Mononuclear cell (primary cell): ENCODE data around the gene CWF19L2. TPM values are rescaled to one million over a fixed set of nuclear protein-coding genes. Genes with fewer than 3 reads are reported as not detected.
"Not testable (repeated sequence)": the region's sequence is repeated elsewhere in the genome, so short reads cannot be mapped to it uniquely, and the experiment has no call there.

Experiments
- H3K27me3 ChIP-seq: 2 replicates; pipeline ENCODE4 v1.6.0; 2011; ENCODE audit warnings: low read length, control low read depth; ENCODE audit not compliant: insufficient read depth
- H3K4me1 ChIP-seq: 2 replicates; pipeline ENCODE4 v1.5.1; 2011; ENCODE audit warnings: mild to moderate bottlenecking, low read length, control low read depth; ENCODE audit not compliant: insufficient read depth
- H3K4me3 ChIP-seq: 2 replicates; pipeline ENCODE4 v1.5.1; 2011; ENCODE audit warnings: mild to moderate bottlenecking, low read length, moderate library complexity
- H3K9me3 ChIP-seq: 2 replicates; pipeline ENCODE4 v1.5.1; 2011; ENCODE audit warnings: low read depth, mild to moderate bottlenecking, control low read depth, low read length
- total RNA-seq: library from RNA; depleted of rRNA; stranded (reverse); fragments of >200 nt; gene quantifications from one replicate; pipeline ENCODE4 v1.2.3, GENCODE V29; 2012

Gene CWF19L2
- total RNA-seq, 1 donor = 34.6 TPM

- not testable (repeated sequence) for H3K4me1 ChIP-seq, H3K27me3 ChIP-seq, H3K9me3 ChIP-seq, H3K4me3 ChIP-seq
Measured at GRCh38 chr11:107390701-107391100, 66.9 kb downstream of the CWF19L2 start.

- no peak overlapping the region for H3K4me3 ChIP-seq
- H3K27me3 ChIP-seq = no peaks in the 10 kb centered on the region
- H3K4me1 ChIP-seq = no peaks in the 10 kb centered on the region
- no peaks in the 10 kb centered on the region for H3K9me3 ChIP-seq
Measured at GRCh38 chr11:107387666-107388065, 70.0 kb downstream of the CWF19L2 start.

GRCh38 chr11:107385361-107385981 lies 72.2 kb downstream of the CWF19L2 start:
- Histone ChIP-seq H3K4me3 (no peak overlapping the region), H3K27me3 (no peaks in the 10 kb centered on the region), H3K4me1 (no peaks in the 10 kb centered on the region), H3K9me3 (no peaks in the 10 kb centered on the region)

- Histone ChIP-seq H3K9me3 (no peaks in the 10 kb centered on the region), H3K4me3 (no peak overlapping the region), H3K4me1 (no peaks in the 10 kb centered on the region)
Measured at GRCh38 chr11:107384144-107384852, 73.3 kb downstream of the CWF19L2 start.

GRCh38 chr11:107372439-107372838 lies 85.2 kb downstream of the CWF19L2 start:
- no peaks in the 10 kb centered on the region for H3K27me3 ChIP-seq
- H3K9me3 ChIP-seq = no peaks in the 10 kb centered on the region
- H3K4me1 ChIP-seq = no peaks in the 10 kb centered on the region
- H3K4me3 ChIP-seq = no peak overlapping the region

More at GRCh38 chr11:107384144-107384852, 73.3 kb downstream of the CWF19L2 start:
- H3K27me3 ChIP-seq = no peaks in the 10 kb centered on the region

GRCh38 chr11:107370390-107370789 lies 87.2 kb downstream of the CWF19L2 start:
- Histone ChIP-seq H3K4me1 (no peaks in the 10 kb centered on the region), H3K9me3 (no peaks in the 10 kb centered on the region), H3K27me3 (no peaks in the 10 kb centered on the region), H3K4me3 (no peak overlapping the region)

GRCh38 chr11:107359701-107360100 lies 97.9 kb downstream of the CWF19L2 start:
- Histone ChIP-seq H3K27me3 (no peaks in the 10 kb centered on the region), H3K9me3 (no peaks in the 10 kb centered on the region)

GRCh38 chr11:107357877-107358276 lies 99.7 kb downstream of the CWF19L2 start:
- Histone ChIP-seq H3K4me1 (no peaks in the 10 kb centered on the region), H3K27me3 (no peaks in the 10 kb centered on the region), H3K9me3 (no peaks in the 10 kb centered on the region), H3K4me3 (no peak overlapping the region)

More at GRCh38 chr11:107359701-107360100, 97.9 kb downstream of the CWF19L2 start:
- Histone ChIP-seq H3K4me3 (no peak overlapping the region), H3K4me1 (no peaks in the 10 kb centered on the region)

GRCh38 chr11:107354780-107355179 lies 102.8 kb downstream of the CWF19L2 start:
- H3K9me3 ChIP-seq = no peaks in the 10 kb centered on the region
- no peaks in the 10 kb centered on the region for H3K27me3 ChIP-seq
- H3K4me3 ChIP-seq = no peak overlapping the region
- no peaks in the 10 kb centered on the region for H3K4me1 ChIP-seq

GRCh38 chr11:107337917-107338316 lies 119.7 kb downstream of the CWF19L2 start:
- Histone ChIP-seq H3K4me3 (no peak overlapping the region), H3K9me3 (no peaks in the 10 kb centered on the region), H3K4me1 (no peaks in the 10 kb centered on the region), H3K27me3 (no peaks in the 10 kb centered on the region)

GRCh38 chr11:107331728-107332127 lies 125.9 kb downstream of the CWF19L2 start:
- no peaks in the 10 kb centered on the region for H3K27me3 ChIP-seq
- no peaks in the 10 kb centered on the region for H3K9me3 ChIP-seq
- H3K4me1 ChIP-seq = no peaks in the 10 kb centered on the region
- no peak overlapping the region for H3K4me3 ChIP-seq

- Histone ChIP-seq H3K9me3 (no peaks in the 10 kb centered on the region), H3K4me1 (no peaks in the 10 kb centered on the region), H3K27me3 (no peaks in the 10 kb centered on the region), H3K4me3 (no peak overlapping the region)
Measured at GRCh38 chr11:107329164-107329563, 128.5 kb downstream of the CWF19L2 start.

GRCh38 chr11:107316426-107316825 lies 141.2 kb downstream of the CWF19L2 start:
- Histone ChIP-seq H3K4me1 (no peaks in the 10 kb centered on the region), H3K27me3 (no peaks in the 10 kb centered on the region), H3K4me3 (no peak overlapping the region), H3K9me3 (peaks cover 12% of the 10 kb centered on the region)

GRCh38 chr11:107307991-107308390 lies 149.6 kb downstream of the CWF19L2 start:
- H3K9me3 ChIP-seq = no peaks in the 10 kb centered on the region
- H3K4me1 ChIP-seq = no peaks in the 10 kb centered on the region
- H3K4me3 ChIP-seq = no peak overlapping the region
- no peaks in the 10 kb centered on the region for H3K27me3 ChIP-seq

- Histone ChIP-seq H3K9me3 (no peaks in the 10 kb centered on the region), H3K4me3 (no peak overlapping the region), H3K4me1 (no peaks in the 10 kb centered on the region), H3K27me3 (no peaks in the 10 kb centered on the region)
Measured at GRCh38 chr11:107301878-107302277, 155.7 kb downstream of the CWF19L2 start.
